Measurements from ENCODE around the gene PRR9. TPM values are rescaled to one million over a fixed set of nuclear protein-coding genes. Genes with fewer than 3 reads are reported as not detected.

The PRR9 gene
- polyA plus RNA-seq, 1 donor from 2014 or later, result not detected

DNA sequence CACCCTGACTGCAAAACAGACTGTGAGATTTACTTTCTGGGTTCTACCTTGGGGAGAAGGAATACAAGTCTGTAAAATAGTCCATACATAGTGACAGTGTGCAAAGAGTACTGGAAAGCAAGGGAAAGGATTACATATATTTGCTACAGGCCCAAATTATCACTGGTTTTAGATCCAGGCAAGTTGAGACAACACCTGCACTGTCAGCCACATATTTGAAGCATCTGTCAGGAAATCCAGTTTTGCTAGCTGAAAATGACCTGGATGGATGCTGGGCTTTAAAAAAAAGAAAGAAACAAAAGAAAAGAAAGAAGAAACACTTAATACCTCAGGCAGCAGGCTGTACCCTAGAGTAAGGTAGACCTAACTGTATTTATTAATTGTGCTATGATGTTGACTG is 42.8 kb upstream of the PRR9 start:
- no peak overlapping the region for H2AFZ ChIP-seq (ENCODE audit: low read depth, low read length)
- H3F3A ChIP-seq (ENCODE audit: insufficient read depth, low read length, poor library complexity, severe bottlenecking), result no peaks in the 10 kb centered on the region
- no peak overlapping the region for H3K4me3 ChIP-seq (ENCODE audit: low read length)
- no peak overlapping the region for H3K9ac ChIP-seq (ENCODE audit: low read length)
- no peaks in the 10 kb centered on the region for H4K20me1 ChIP-seq (ENCODE audit: insufficient read depth)
- no peak overlapping the region for H3K4me2 ChIP-seq (ENCODE audit: low read length)
- H3K79me2 ChIP-seq (replicated peaks; ENCODE audit: insufficient read depth, low read length), result no peaks in the 10 kb centered on the region
- H3K9me3 ChIP-seq (ENCODE audit: low read length), result no peaks in the 10 kb centered on the region
- H3K27ac ChIP-seq (ENCODE audit: low read length), result no peak overlapping the region
- TF ChIP-seq POLR2AphosphoS5 (IDR thresholded peaks at IDR 0.05), result no peak
- TF ChIP-seq, protein P1, sequence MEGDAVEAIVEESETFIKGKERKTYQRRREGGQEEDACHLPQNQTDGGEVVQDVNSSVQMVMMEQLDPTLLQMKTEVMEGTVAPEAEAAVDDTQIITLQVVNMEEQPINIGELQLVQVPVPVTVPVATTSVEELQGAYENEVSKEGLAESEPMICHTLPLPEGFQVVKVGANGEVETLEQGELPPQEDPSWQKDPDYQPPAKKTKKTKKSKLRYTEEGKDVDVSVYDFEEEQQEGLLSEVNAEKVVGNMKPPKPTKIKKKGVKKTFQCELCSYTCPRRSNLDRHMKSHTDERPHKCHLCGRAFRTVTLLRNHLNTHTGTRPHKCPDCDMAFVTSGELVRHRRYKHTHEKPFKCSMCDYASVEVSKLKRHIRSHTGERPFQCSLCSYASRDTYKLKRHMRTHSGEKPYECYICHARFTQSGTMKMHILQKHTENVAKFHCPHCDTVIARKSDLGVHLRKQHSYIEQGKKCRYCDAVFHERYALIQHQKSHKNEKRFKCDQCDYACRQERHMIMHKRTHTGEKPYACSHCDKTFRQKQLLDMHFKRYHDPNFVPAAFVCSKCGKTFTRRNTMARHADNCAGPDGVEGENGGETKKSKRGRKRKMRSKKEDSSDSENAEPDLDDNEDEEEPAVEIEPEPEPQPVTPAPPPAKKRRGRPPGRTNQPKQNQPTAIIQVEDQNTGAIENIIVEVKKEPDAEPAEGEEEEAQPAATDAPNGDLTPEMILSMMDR (IDR thresholded peaks at IDR 0.05; ENCODE audit: poor library complexity, severe bottlenecking), result no peak
- TF ChIP-seq, protein P2, sequence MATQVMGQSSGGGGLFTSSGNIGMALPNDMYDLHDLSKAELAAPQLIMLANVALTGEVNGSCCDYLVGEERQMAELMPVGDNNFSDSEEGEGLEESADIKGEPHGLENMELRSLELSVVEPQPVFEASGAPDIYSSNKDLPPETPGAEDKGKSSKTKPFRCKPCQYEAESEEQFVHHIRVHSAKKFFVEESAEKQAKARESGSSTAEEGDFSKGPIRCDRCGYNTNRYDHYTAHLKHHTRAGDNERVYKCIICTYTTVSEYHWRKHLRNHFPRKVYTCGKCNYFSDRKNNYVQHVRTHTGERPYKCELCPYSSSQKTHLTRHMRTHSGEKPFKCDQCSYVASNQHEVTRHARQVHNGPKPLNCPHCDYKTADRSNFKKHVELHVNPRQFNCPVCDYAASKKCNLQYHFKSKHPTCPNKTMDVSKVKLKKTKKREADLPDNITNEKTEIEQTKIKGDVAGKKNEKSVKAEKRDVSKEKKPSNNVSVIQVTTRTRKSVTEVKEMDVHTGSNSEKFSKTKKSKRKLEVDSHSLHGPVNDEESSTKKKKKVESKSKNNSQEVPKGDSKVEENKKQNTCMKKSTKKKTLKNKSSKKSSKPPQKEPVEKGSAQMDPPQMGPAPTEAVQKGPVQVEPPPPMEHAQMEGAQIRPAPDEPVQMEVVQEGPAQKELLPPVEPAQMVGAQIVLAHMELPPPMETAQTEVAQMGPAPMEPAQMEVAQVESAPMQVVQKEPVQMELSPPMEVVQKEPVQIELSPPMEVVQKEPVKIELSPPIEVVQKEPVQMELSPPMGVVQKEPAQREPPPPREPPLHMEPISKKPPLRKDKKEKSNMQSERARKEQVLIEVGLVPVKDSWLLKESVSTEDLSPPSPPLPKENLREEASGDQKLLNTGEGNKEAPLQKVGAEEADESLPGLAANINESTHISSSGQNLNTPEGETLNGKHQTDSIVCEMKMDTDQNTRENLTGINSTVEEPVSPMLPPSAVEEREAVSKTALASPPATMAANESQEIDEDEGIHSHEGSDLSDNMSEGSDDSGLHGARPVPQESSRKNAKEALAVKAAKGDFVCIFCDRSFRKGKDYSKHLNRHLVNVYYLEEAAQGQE (IDR thresholded peaks at IDR 0.05; ENCODE audit: borderline replicate concordance), result no peak
- TF ChIP-seq EZH2 (IDR thresholded peaks at IDR 0.05; ENCODE audit: borderline replicate concordance, insufficient read depth, low read length, poor library complexity, severe bottlenecking), result no peak
- TF ChIP-seq MXI1 (conservative IDR thresholded peaks at IDR 0.05; ENCODE audit: poor library complexity, severe bottlenecking), result no peak
- TF ChIP-seq SMC3 (conservative IDR thresholded peaks at IDR 0.05; ENCODE audit: poor library complexity), result no peak
- TF ChIP-seq TAF1 (IDR thresholded peaks at IDR 0.05; ENCODE audit: low read depth), result no peak
- no peak for TF ChIP-seq RAD21 (conservative IDR thresholded peaks at IDR 0.05)
- no peak for TF ChIP-seq EP300 (conservative IDR thresholded peaks at IDR 0.05; ENCODE audit: poor library complexity, severe bottlenecking)
- no peaks in the 10 kb centered on the region for H3K27me3 ChIP-seq (ENCODE audit: insufficient read depth, low read depth, low read length)
- no peaks in the 10 kb centered on the region for H3K36me3 ChIP-seq (ENCODE audit: insufficient read depth, low read length)
- H3K9me2 ChIP-seq (ENCODE audit: insufficient read depth, low read length), result no peaks in the 10 kb centered on the region

DNA sequence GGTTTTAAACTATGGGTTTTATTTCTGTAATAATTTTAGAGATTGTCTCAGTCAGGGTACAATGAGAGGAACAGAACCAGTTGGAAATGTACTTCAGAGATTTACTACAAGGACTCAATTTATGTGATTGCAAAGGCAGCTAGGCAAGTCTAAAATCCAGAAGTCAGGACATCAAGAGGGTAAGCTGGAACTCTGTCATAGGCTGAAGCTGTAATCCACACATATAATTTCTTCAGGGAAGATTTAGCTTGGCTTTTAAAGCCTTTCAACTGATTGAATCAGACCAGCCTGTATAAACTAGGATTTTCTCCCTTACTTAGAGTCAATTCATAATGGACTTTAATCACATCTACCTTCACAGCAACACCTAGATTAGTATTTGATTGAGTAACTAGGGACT is 38.5 kb upstream of the PRR9 start:
- Histone ChIP-seq H3K36me3 (ENCODE audit: insufficient read depth, low read length) (no peaks in the 10 kb centered on the region), H3K4me2 (ENCODE audit: low read length) (no peak overlapping the region), H3K9me3 (ENCODE audit: low read length) (no peaks in the 10 kb centered on the region), H3K27ac (ENCODE audit: low read length) (no peak overlapping the region), H3K27me3 (ENCODE audit: insufficient read depth, low read depth, low read length) (no peaks in the 10 kb centered on the region), H4K20me1 (ENCODE audit: insufficient read depth) (no peaks in the 10 kb centered on the region), H2AFZ (ENCODE audit: low read depth, low read length) (no peak overlapping the region), H3K9ac (ENCODE audit: low read length) (no peak overlapping the region), H3K79me2 (replicated peaks; ENCODE audit: insufficient read depth, low read length) (no peaks in the 10 kb centered on the region), H3K4me3 (ENCODE audit: low read length) (no peak overlapping the region), H3K9me2 (ENCODE audit: insufficient read depth, low read length) (no peaks in the 10 kb centered on the region), H3F3A (ENCODE audit: insufficient read depth, low read length, poor library complexity, severe bottlenecking) (no peaks in the 10 kb centered on the region)
- TF ChIP-seq POLR2AphosphoS5 (IDR thresholded peaks at IDR 0.05) (no peak), RAD21 (conservative IDR thresholded peaks at IDR 0.05) (no peak), EP300 (conservative IDR thresholded peaks at IDR 0.05; ENCODE audit: poor library complexity, severe bottlenecking) (no peak), MXI1 (conservative IDR thresholded peaks at IDR 0.05; ENCODE audit: poor library complexity, severe bottlenecking) (no peak), TAF1 (IDR thresholded peaks at IDR 0.05; ENCODE audit: low read depth) (no peak), EZH2 (IDR thresholded peaks at IDR 0.05; ENCODE audit: borderline replicate concordance, insufficient read depth, low read length, poor library complexity, severe bottlenecking) (no peak), SMC3 (conservative IDR thresholded peaks at IDR 0.05; ENCODE audit: poor library complexity) (no peak)
- TF ChIP-seq, protein P1 (IDR thresholded peaks at IDR 0.05; ENCODE audit: poor library complexity, severe bottlenecking), result no peak
- TF ChIP-seq, protein P2 (IDR thresholded peaks at IDR 0.05; ENCODE audit: borderline replicate concordance), result no peak

Data from neural cell (in vitro differentiated cells).